ENCODE results near the gene HSPA1A.
"Not testable (repeated sequence)": the region's sequence is repeated elsewhere in the genome, so short reads cannot be mapped to it uniquely, and the experiment has no call there.

Gene HSPA1A

DNA sequence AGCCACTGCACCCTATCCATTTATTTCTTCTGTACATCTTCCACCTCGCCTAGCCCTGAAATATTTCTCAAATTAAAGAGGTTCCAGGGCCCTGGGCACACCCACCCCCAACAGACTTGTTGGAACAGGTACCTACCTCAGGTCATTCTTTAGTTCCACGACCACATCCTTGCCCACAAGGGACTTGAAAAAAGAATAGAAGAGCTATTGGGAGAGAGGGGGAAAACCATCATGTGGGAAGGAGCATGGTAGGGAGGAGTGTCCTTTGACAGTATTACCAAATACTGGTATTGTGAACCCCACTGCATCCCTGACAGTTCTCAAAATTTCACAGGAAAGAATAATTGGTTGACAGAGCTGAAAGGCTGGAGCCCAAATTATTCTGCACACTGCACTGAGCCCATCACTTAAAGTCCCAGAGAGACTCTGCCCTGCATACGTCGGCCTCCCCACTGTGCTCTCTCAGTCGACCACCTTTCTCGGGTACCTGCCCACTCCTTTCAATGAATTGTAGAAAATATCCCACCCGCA lies 9.3 kb upstream of the HSPA1A start:
- Histone ChIP-seq H3K27me3 (ENCODE audit: insufficient read depth, low read depth) (no peaks in the 10 kb centered on the region), H3K36me3 (ENCODE audit: insufficient read depth) (no peaks in the 10 kb centered on the region), H3K9ac (peak overlapping the region; percentile 79), H3K79me2 (ENCODE audit: insufficient read depth, low read depth) (peaks cover 18% of the 10 kb centered on the region), H3K27ac (peak overlapping the region; percentile 65), H2AFZ (ENCODE audit: low read depth) (peak overlapping the region; percentile 74; the same call in 1 of the 2 replicates), H3K4me2 (peak overlapping the region; percentile 99), H3K4me3 (IDR thresholded peaks at IDR 0.05; ENCODE audit: insufficient read depth, low read depth, low read length) (peak overlapping the region; percentile 44), H4K20me1 (ENCODE audit: insufficient read depth) (no peaks in the 10 kb centered on the region), H3K4me1 (ENCODE audit: low read depth, poor library complexity, severe bottlenecking) (peaks cover 23% of the 10 kb centered on the region)
- TF ChIP-seq CTCF (conservative IDR thresholded peaks at IDR 0.05; ENCODE audit: low read depth, low read length) = no peak

DNA sequence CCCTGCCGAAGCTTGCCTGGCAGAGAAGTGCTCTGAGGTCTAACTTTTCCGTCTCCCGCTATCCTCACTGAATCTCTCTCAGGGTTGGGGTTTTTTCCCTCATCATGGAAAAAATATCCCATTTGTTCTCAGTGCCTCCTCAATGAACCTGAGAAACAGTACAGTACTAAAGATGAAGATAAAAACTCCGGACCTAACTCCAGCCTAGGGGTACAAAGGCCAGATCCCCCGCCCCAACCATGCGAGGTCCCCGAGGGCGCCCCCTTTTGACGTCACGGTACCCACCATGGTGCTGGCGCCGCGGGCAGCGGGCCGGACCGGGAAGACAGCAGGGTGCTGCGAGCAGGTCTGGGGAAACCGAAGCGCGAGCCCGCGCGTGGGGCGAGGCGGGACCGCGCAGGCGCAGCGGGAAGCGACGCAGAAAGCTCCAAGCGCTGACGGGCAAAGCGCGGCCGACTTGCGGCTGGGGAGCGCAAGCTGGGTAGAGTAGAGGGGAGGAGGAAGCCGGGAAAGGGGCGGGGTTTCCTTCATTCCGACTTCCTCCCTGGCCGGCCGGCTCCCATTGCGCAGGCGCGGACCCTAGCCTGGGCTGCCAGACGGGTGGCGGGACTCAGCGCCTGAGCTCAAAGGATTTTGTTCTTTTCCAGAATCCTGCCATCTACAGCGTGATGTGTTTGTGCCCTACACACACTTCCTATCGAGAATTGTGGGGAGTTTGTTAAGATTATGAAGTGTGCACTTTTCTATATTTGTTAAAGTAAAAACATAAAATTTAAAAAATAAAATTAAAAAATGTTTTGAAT lies 8.7 kb upstream of the HSPA1A start, which contains the start of gene LSM2:
TSS of gene LSM2 (minus strand) at position 497 of the 803 bp plus-strand sequence. CDS start at position 288, 209 bp downstream.
- Histone ChIP-seq H2AFZ (ENCODE audit: low read depth) (peak within 1 kb of the TSS; percentile 74; the same call in 1 of the 2 replicates), H3K4me3 (IDR thresholded peaks at IDR 0.05; ENCODE audit: insufficient read depth, low read depth, low read length) (peak within 1 kb of the TSS; percentile 44), H3K79me2 (ENCODE audit: insufficient read depth, low read depth) (peaks cover 13% of the 10 kb centered on the region), H3K9ac (peak within 1 kb of the TSS; percentile 79), H3K27ac (peak within 1 kb of the TSS; percentile 65), H3K4me1 (ENCODE audit: low read depth, poor library complexity, severe bottlenecking) (peaks cover 23% of the 10 kb centered on the region), H3K4me2 (peak within 1 kb of the TSS; percentile 99), H3K36me3 (ENCODE audit: insufficient read depth) (no peaks in the 10 kb centered on the region), H4K20me1 (ENCODE audit: insufficient read depth) (no peaks in the 10 kb centered on the region), H3K27me3 (ENCODE audit: insufficient read depth, low read depth) (no peaks in the 10 kb centered on the region)
- peak; percentile 63; the same call in 1 of the 2 replicates for TF ChIP-seq CTCF (conservative IDR thresholded peaks at IDR 0.05; ENCODE audit: low read depth, low read length)

DNA sequence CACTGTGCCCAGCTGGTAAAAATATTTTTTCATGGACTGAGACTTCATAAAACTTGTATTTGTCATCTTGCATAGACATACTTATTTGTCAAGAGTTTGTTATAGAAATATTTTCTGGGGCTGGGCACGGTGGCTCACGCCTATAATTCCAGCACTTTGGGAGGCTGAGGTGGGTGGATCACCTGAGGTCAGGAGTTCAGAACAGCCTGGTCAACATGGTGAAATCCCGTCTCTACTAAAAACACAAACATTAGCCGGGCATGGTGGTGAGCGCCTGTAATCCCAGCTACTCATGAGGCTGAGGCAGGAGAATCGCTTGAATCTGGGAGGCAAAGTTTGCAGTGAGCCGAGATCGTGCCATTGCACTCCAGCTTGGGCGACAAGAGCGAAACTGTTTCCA lies 6.7 kb upstream of the HSPA1A start:
- not testable (repeated sequence) for H3K27me3 ChIP-seq (ENCODE audit: insufficient read depth, low read depth); H4K20me1 ChIP-seq (ENCODE audit: insufficient read depth); H3K9ac ChIP-seq; H3K36me3 ChIP-seq (ENCODE audit: insufficient read depth); H3K4me3 ChIP-seq (IDR thresholded peaks at IDR 0.05; ENCODE audit: insufficient read depth, low read depth, low read length); H3K4me2 ChIP-seq; H3K27ac ChIP-seq; H2AFZ ChIP-seq (ENCODE audit: low read depth)
- peaks cover 23% of the 10 kb centered on the region for H3K4me1 ChIP-seq (ENCODE audit: low read depth, poor library complexity, severe bottlenecking)
- peaks cover 13% of the 10 kb centered on the region for H3K79me2 ChIP-seq (ENCODE audit: insufficient read depth, low read depth)

- peaks cover 7% of the 10 kb centered on the region for H3K4me1 ChIP-seq (ENCODE audit: low read depth, poor library complexity, severe bottlenecking)
- no peaks in the 10 kb centered on the region for H3K79me2 ChIP-seq (ENCODE audit: insufficient read depth, low read depth)
- H3K4me2 ChIP-seq = no peak overlapping the region
- H3K4me3 ChIP-seq (IDR thresholded peaks at IDR 0.05; ENCODE audit: insufficient read depth, low read depth, low read length) = no peak overlapping the region
- H2AFZ ChIP-seq (ENCODE audit: low read depth) = no peak overlapping the region
- no peaks in the 10 kb centered on the region for H4K20me1 ChIP-seq (ENCODE audit: insufficient read depth)
- no peak overlapping the region for H3K9ac ChIP-seq
- H3K36me3 ChIP-seq (ENCODE audit: insufficient read depth) = no peaks in the 10 kb centered on the region
- no peak overlapping the region for H3K27ac ChIP-seq
- TF ChIP-seq CTCF (conservative IDR thresholded peaks at IDR 0.05; ENCODE audit: low read depth, low read length) = no peak
- H3K27me3 ChIP-seq (ENCODE audit: insufficient read depth, low read depth) = no peaks in the 10 kb centered on the region
Observed at GRCh38 chr6:31811645-31812044, 3.7 kb upstream of the HSPA1A start.

GRCh38 chr6:31813465-31813849 lies 1.9 kb upstream of the HSPA1A start:
- H3K9ac ChIP-seq = no peak overlapping the region

More at GRCh38 chr6:31813465-31813849, 1.9 kb upstream of the HSPA1A start:
- Histone ChIP-seq H4K20me1 (ENCODE audit: insufficient read depth) (no peaks in the 10 kb centered on the region), H3K27me3 (ENCODE audit: insufficient read depth, low read depth) (no peaks in the 10 kb centered on the region), H3K36me3 (ENCODE audit: insufficient read depth) (no peaks in the 10 kb centered on the region), H3K79me2 (ENCODE audit: insufficient read depth, low read depth) (no peaks in the 10 kb centered on the region), H3K4me3 (IDR thresholded peaks at IDR 0.05; ENCODE audit: insufficient read depth, low read depth, low read length) (no peak overlapping the region), H3K27ac (no peak overlapping the region), H3K4me1 (ENCODE audit: low read depth, poor library complexity, severe bottlenecking) (no peaks in the 10 kb centered on the region), H3K4me2 (no peak overlapping the region), H2AFZ (ENCODE audit: low read depth) (no peak overlapping the region)
- TF ChIP-seq CTCF (conservative IDR thresholded peaks at IDR 0.05; ENCODE audit: low read depth, low read length) = no peak
